Loucy (cell line): Measurements from ENCODE around the gene USP5.

Source experiments
- H2AFZ ChIP-seq: fragments of 200-600 bp; sonication (generic); 2 replicates; pipeline ENCODE4 v1.6.0; 2016; ENCODE audit warnings: antibody characterized with exemption, mild to moderate bottlenecking, low read length, moderate library complexity
- H3F3A ChIP-seq: fragments of 200-600 bp; 2 replicates; pipeline ENCODE4 v1.6.0; 2016; ENCODE audit warnings: antibody characterized with exemption, low read depth, mild to moderate bottlenecking
- H3K27me3 ChIP-seq: fragments of 200-600 bp; sonication (generic); 2 replicates; pipeline ENCODE4 v1.6.1; 2014; ENCODE audit warnings: low read length, mild to moderate bottlenecking; ENCODE audit not compliant: insufficient read depth, poor library complexity, severe bottlenecking
- H3K36me3 ChIP-seq: fragments of 200-600 bp; sonication (generic); 2 replicates; pipeline ENCODE4 v1.6.1; 2016; ENCODE audit warnings: low read length; ENCODE audit not compliant: insufficient read depth
- H3K4me1 ChIP-seq: fragments of 200-600 bp; sonication (generic); 2 replicates; pipeline ENCODE4 v1.5.1; 2014; ENCODE audit warnings: low read length, mild to moderate bottlenecking; ENCODE audit not compliant: insufficient read depth, poor library complexity, severe bottlenecking
- H3K4me2 ChIP-seq: fragments of 200-600 bp; sonication (generic); 2 replicates; pipeline ENCODE4 v1.6.0; 2014; ENCODE audit warnings: antibody characterized with exemption, low read length, low read depth, mild to moderate bottlenecking; ENCODE audit not compliant: poor library complexity, severe bottlenecking
- H3K4me3 ChIP-seq: fragments of 200-600 bp; sonication (generic); 2 replicates; pipeline ENCODE4 v1.5.1; 2014; ENCODE audit warnings: low read length, mild to moderate bottlenecking, mixed read lengths; ENCODE audit not compliant: poor library complexity, severe bottlenecking
- H3K79me2 ChIP-seq: fragments of 200-600 bp; sonication (generic); 2 replicates; pipeline ENCODE4 v1.6.1; 2014; ENCODE audit warnings: low read length; ENCODE audit not compliant: insufficient read depth
- H3K9ac ChIP-seq: fragments of 200-600 bp; sonication (generic); 2 replicates; pipeline ENCODE4 v1.6.0; 2014; ENCODE audit warnings: mild to moderate bottlenecking, low read depth, low read length, moderate library complexity; ENCODE audit not compliant: poor library complexity, severe bottlenecking
- H3K9me2 ChIP-seq: fragments of 200-600 bp; sonication (generic); replicated peaks from 2 replicates; pipeline ENCODE4 v1.6.1; 2016; ENCODE audit warnings: low read depth, low read length, mixed read lengths
- H3K9me3 ChIP-seq: fragments of 200-600 bp; sonication (generic); 2 replicates; pipeline ENCODE4 v1.6.1; 2014; ENCODE audit warnings: mild to moderate bottlenecking, antibody characterized with exemption, low read length, low read depth; ENCODE audit not compliant: insufficient read depth
- H4K20me1 ChIP-seq: fragments of 200-600 bp; sonication (generic); 2 replicates; pipeline ENCODE4 v1.6.0; 2014; ENCODE audit warnings: antibody characterized with exemption, low read length, mild to moderate bottlenecking; ENCODE audit not compliant: insufficient read depth, poor library complexity, severe bottlenecking
- EZH2phosphoT487 ChIP-seq: fragments of 200-600 bp; IDR thresholded peaks from 2 replicates; pipeline ENCODE4 v1.6.1; 2018; ENCODE audit warnings: antibody characterized with exemption, mild to moderate bottlenecking, moderate library complexity, borderline replicate concordance
- TF ChIP-seq, protein P1 (sequence below): fragments of 200-600 bp; sonication (generic); conservative IDR thresholded peaks from 2 replicates; pipeline ENCODE4 v1.5.1; 2014; ENCODE audit warnings: mild to moderate bottlenecking, antibody characterized with exemption, low read length

The USP5 gene, protein sequence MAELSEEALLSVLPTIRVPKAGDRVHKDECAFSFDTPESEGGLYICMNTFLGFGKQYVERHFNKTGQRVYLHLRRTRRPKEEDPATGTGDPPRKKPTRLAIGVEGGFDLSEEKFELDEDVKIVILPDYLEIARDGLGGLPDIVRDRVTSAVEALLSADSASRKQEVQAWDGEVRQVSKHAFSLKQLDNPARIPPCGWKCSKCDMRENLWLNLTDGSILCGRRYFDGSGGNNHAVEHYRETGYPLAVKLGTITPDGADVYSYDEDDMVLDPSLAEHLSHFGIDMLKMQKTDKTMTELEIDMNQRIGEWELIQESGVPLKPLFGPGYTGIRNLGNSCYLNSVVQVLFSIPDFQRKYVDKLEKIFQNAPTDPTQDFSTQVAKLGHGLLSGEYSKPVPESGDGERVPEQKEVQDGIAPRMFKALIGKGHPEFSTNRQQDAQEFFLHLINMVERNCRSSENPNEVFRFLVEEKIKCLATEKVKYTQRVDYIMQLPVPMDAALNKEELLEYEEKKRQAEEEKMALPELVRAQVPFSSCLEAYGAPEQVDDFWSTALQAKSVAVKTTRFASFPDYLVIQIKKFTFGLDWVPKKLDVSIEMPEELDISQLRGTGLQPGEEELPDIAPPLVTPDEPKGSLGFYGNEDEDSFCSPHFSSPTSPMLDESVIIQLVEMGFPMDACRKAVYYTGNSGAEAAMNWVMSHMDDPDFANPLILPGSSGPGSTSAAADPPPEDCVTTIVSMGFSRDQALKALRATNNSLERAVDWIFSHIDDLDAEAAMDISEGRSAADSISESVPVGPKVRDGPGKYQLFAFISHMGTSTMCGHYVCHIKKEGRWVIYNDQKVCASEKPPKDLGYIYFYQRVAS

DNA sequence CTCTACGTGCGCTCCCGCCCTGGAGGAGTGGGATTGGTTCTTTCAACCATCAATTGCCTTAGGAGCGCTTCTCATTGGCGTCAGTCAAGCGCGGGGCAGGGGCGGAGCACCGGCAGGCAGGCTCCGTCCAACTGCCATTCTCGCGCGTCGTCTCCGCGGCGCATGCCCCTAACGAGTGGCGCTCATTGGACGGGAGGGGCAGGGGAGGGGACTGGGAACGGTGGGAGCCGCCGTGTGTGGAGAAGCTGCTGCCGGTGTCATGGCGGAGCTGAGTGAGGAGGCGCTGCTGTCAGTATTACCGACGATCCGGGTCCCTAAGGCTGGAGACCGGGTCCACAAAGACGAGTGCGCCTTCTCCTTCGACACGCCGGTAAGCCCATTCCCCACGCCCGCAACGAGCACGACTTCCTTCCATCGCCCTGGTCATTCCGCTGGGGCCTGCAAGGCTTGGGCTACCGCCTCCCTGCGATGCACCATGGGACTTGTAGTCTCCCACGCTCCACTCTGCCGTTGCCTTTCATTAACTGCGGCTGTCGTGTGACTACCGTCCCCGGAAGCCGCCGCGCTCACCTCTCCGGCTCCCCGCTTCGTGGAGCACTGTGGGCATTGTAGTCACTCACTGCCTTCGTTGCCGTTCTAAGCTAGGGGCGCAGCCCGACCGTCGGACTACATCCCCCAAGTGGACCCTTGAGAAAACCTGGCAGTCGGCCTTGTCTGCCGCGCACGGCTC, at the start of gene USP5:
Gene USP5, plus strand, starts transcription at position 230 of the 730 bp plus-strand sequence. Its CDS starts 30 bp downstream, at position 260.
- Histone ChIP-seq H3K4me2 (peak within 1 kb of the TSS; percentile 90), H3F3A (peaks cover 4% of the 10 kb centered on the region), H3K9ac (peak within 1 kb of the TSS; percentile 95), H2AFZ (peak within 1 kb of the TSS; percentile 71), H3K4me3 (peak within 1 kb of the TSS; percentile 82), H3K36me3 (peaks cover 32% of the 10 kb centered on the region; the same call in 1 of the 2 replicates), H3K9me3 (no peaks in the 10 kb centered on the region), H3K27me3 (no peaks in the 10 kb centered on the region), H3K79me2 (peaks cover 62% of the 10 kb centered on the region), H3K4me1 (peaks cover 42% of the 10 kb centered on the region), H3K9me2 (no peaks in the 10 kb centered on the region), H4K20me1 (peaks cover 24% of the 10 kb centered on the region)
- TF ChIP-seq EZH2phosphoT487: no peak
- TF ChIP-seq, protein P1, sequence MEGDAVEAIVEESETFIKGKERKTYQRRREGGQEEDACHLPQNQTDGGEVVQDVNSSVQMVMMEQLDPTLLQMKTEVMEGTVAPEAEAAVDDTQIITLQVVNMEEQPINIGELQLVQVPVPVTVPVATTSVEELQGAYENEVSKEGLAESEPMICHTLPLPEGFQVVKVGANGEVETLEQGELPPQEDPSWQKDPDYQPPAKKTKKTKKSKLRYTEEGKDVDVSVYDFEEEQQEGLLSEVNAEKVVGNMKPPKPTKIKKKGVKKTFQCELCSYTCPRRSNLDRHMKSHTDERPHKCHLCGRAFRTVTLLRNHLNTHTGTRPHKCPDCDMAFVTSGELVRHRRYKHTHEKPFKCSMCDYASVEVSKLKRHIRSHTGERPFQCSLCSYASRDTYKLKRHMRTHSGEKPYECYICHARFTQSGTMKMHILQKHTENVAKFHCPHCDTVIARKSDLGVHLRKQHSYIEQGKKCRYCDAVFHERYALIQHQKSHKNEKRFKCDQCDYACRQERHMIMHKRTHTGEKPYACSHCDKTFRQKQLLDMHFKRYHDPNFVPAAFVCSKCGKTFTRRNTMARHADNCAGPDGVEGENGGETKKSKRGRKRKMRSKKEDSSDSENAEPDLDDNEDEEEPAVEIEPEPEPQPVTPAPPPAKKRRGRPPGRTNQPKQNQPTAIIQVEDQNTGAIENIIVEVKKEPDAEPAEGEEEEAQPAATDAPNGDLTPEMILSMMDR: no peak

DNA sequence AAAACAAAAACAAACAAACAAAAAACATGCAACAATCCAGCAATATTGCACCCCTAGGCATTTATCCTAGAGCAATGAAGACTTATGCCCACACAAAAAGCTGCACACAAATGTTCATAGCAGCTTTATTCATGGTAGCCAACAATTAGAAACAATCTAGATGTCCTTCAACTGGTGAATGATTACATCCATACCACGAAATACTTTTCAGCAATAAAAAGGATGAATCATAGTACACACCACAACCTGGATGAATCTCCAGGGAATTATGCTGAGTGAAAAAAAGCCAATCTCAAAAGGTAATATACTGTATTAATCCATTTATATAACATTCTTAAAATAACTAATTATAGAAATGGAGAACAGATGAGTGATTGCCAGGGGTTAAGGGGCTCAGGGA, 44.8 kb upstream of the USP5 start:
- Histone ChIP-seq H3K9me2 (no peaks in the 10 kb centered on the region), H2AFZ (no peak overlapping the region), H4K20me1 (no peaks in the 10 kb centered on the region), H3K9me3 (no peaks in the 10 kb centered on the region), H3K4me1 (no peaks in the 10 kb centered on the region), H3K9ac (no peak overlapping the region), H3K4me2 (no peak overlapping the region), H3K27me3 (no peaks in the 10 kb centered on the region), H3F3A (no peaks in the 10 kb centered on the region), H3K79me2 (no peaks in the 10 kb centered on the region), H3K36me3 (no peaks in the 10 kb centered on the region), H3K4me3 (no peak overlapping the region)
- no peak for TF ChIP-seq EZH2phosphoT487
- TF ChIP-seq, protein P1: no peak

DNA sequence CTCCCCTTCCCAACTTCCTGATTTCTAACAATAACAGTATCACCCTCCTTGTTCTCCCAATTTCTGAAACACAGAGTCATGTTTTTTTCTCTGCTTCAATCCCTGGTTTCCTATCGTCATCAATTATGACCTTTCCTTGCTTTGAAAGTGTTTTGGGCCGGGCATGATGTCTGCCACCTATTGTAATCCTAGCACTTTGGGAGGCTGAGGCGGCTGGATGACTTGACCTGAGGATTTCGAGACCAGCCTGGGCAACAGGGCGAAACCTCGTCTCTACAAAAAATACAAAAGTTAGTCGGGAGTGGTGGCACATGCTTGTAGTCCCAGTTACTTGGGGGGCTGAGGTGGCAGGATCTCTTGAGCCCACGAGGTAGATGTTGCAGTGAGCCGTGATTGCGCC, 42.9 kb upstream of the USP5 start:
- Histone ChIP-seq H3K4me3 (no peak overlapping the region), H3K4me2 (no peak overlapping the region), H3K9me3 (no peaks in the 10 kb centered on the region), H2AFZ (no peak overlapping the region), H3K9ac (no peak overlapping the region), H3F3A (no peaks in the 10 kb centered on the region), H3K4me1 (no peaks in the 10 kb centered on the region), H3K36me3 (no peaks in the 10 kb centered on the region), H3K79me2 (no peaks in the 10 kb centered on the region), H3K9me2 (no peaks in the 10 kb centered on the region), H3K27me3 (no peaks in the 10 kb centered on the region), H4K20me1 (no peaks in the 10 kb centered on the region)
- no peak for TF ChIP-seq EZH2phosphoT487
- TF ChIP-seq, protein P1: no peak
